GM12878 (cell line): ENCODE measurements around the gene CCDC78. TPM values are rescaled to one million over a fixed set of nuclear protein-coding genes. Genes with fewer than 3 reads are reported as not detected.

ENCODE experiments used
- ATAC-seq: fragments of 200-7000 bp; cut with Tn5 transposase; 3 replicates; pipeline ENCODE4 v1.9.1; 2020; ENCODE audit warnings: mild to moderate bottlenecking, moderate library complexity
- BruUV-seq: library from RNA; stranded (reverse); fragments of 400-500 nt; replicated peaks from 2 replicates; lab custom pipeline; 2021; lab: Mats Ljungman, UMichigan
- CTCF ChIA-PET: fragments of 300-600 bp; sonication (Branson Sonifier 250); formaldehyde crosslinking; extraction: SDS; loops from one replicate; lab custom pipeline; 2021; ENCODE audit warnings: inconsistent platforms; lab: Yijun Ruan, JAX
- POLR2A ChIA-PET: fragments of 350-600 bp; formaldehyde crosslinking; extraction: SDS; loops from one replicate; lab custom pipeline; 2021; ENCODE audit warnings: inconsistent platforms; lab: Charles Lee
- RAD21 ChIA-PET: fragments of 300-600 bp; sonication (Branson Sonifier 250); formaldehyde crosslinking; loops from one replicate; lab custom pipeline; 2023; ENCODE audit warnings: antibody characterized with exemption; ENCODE audit not compliant: unreplicated experiment; lab: Charles Lee
- SMC1A ChIA-PET: fragments of 300-600 bp; sonication (Branson Sonifier 250); formaldehyde crosslinking; loops from one replicate; lab custom pipeline; 2023; ENCODE audit not compliant: unreplicated experiment, uncharacterized antibody; lab: Charles Lee
- DNase-seq: peaks from one replicate; pipeline ENCODE4 v3.0.0-alpha.2; 2011; ENCODE audit warnings: low read depth, low spot score
- FAIRE-seq: peaks from 3 replicates; lab custom pipeline; 2011; peaks lifted over from hg19 to GRCh38; lab: Jason Lieb, UNC
- H2AFZ ChIP-seq: 2 replicates; pipeline ENCODE4 v1.6.0; 2011; ENCODE audit warnings: low read depth, low read length, control low read depth; ENCODE audit not compliant: control insufficient read depth
- H3K27ac ChIP-seq: 2 replicates; pipeline ENCODE4 v1.5.1; 2011; ENCODE audit warnings: control low read depth; ENCODE audit not compliant: control insufficient read depth, insufficient read depth
- H3K27me3 ChIP-seq, 2 experiments: replicated peaks in 1 of 2; 2 replicates each; pipeline versions ENCODE4 v1.6.0 to v1.6.1; 2011; ENCODE audit warnings: low read length in 1 of 2; ENCODE audit not compliant: control insufficient read depth in 2 of 2, insufficient read depth in 2 of 2
- H3K36me3 ChIP-seq, 2 experiments: 2 replicates each; pipeline ENCODE4 v1.5.1; 2011; ENCODE audit warnings: low read length in 1 of 2; ENCODE audit not compliant: control insufficient read depth in 2 of 2, insufficient read depth in 2 of 2
- H3K4me1 ChIP-seq: 2 replicates; pipeline ENCODE4 v1.6.1; 2011; ENCODE audit warnings: mild to moderate bottlenecking, low read length, moderate library complexity, mixed read lengths; ENCODE audit not compliant: control insufficient read depth, insufficient read depth
- H3K4me2 ChIP-seq: 2 replicates; pipeline ENCODE4 v1.6.0; 2011; ENCODE audit warnings: control low read depth; ENCODE audit not compliant: control insufficient read depth, insufficient read depth
- H3K4me3 ChIP-seq: fragments of 200-600 bp; sonication (generic); 2 replicates; pipeline ENCODE4 v1.5.1; 2016
- H3K79me2 ChIP-seq: 2 replicates; pipeline ENCODE4 v1.6.0; 2011; ENCODE audit warnings: low read length; ENCODE audit not compliant: control insufficient read depth, insufficient read depth
- H3K9ac ChIP-seq: 2 replicates; pipeline ENCODE4 v1.8.0; 2011; ENCODE audit warnings: low read length, control low read depth, mixed read lengths; ENCODE audit not compliant: control insufficient read depth, insufficient read depth
- H3K9me3 ChIP-seq: replicated peaks from 3 replicates; pipeline ENCODE4 v1.5.1; 2011; ENCODE audit warnings: mild to moderate bottlenecking, low read length; ENCODE audit not compliant: control insufficient read depth, insufficient read depth
- H4K20me1 ChIP-seq: 2 replicates; pipeline ENCODE4 v1.6.0; 2011; ENCODE audit not compliant: control insufficient read depth, insufficient read depth
- ASH2L ChIP-seq: fragments of 300-600, 200-600 bp; sonication (generic); IDR thresholded peaks from 2 replicates; pipeline ENCODE4 v1.6.1; 2017; ENCODE audit warnings: low read depth, mild to moderate bottlenecking, borderline replicate concordance
- BHLHE40 ChIP-seq, 2 experiments: fragments of 450-650 bp in 1 of 2; IDR thresholded peaks; 2 replicates each; pipeline ENCODE4 v1.6.1; 2011 to 2017; ENCODE audit warnings: low read depth in 2 of 2, borderline replicate concordance in 1 of 2, improper control_type of control experiment in 1 of 2, low read length in 1 of 2, mild to moderate bottlenecking in 1 of 2
- CBX5 ChIP-seq: sonication (generic); IDR thresholded peaks from 2 replicates; pipeline ENCODE4 v1.6.1; 2016; ENCODE audit warnings: low read depth, moderate library complexity, mild to moderate bottlenecking, inconsistent platforms
- EED ChIP-seq: sonication (generic); IDR thresholded peaks from 2 replicates; pipeline ENCODE4 v1.6.1; 2016; ENCODE audit warnings: antibody characterized with exemption, low read depth
- EGR1 ChIP-seq, 2 experiments: IDR thresholded peaks; 1 replicate in 1 of 2; 2 replicates in 1 of 2; pipeline ENCODE4 v1.6.1; 2011 to 2012; ENCODE audit warnings: low read depth in 2 of 2, low read length in 2 of 2, borderline replicate concordance in 1 of 2, mild to moderate bottlenecking in 1 of 2, moderate library complexity in 1 of 2
- GABPA ChIP-seq: IDR thresholded peaks from 2 replicates; pipeline ENCODE4 v1.6.1; 2014; ENCODE audit warnings: antibody characterized with exemption, low read depth, mild to moderate bottlenecking, inconsistent platforms
- MTA3 ChIP-seq: IDR thresholded peaks from 2 replicates; pipeline ENCODE4 v1.6.1; 2012; ENCODE audit warnings: low read length, inconsistent platforms, borderline replicate concordance
- MYC ChIP-seq: IDR thresholded peaks from 2 replicates; pipeline ENCODE4 v1.6.1; 2011; ENCODE audit warnings: mild to moderate bottlenecking, low read length, moderate library complexity, inconsistent platforms; ENCODE audit not compliant: insufficient read depth, insufficient replicate concordance, insufficient read length, severe bottlenecking
- RAD51 ChIP-seq: fragments of 450-650 bp; IDR thresholded peaks from 2 replicates; pipeline ENCODE4 v1.6.1; 2016; ENCODE audit warnings: moderate library complexity, mild to moderate bottlenecking, inconsistent platforms
- SIN3A ChIP-seq: IDR thresholded peaks from 2 replicates; pipeline ENCODE4 v1.6.1; 2012; ENCODE audit warnings: low read depth, low read length, improper control_type of control experiment
- SPI1 ChIP-seq: IDR thresholded peaks from 2 replicates; pipeline ENCODE4 v1.6.1; 2011; ENCODE audit warnings: low read depth, mild to moderate bottlenecking, low read length, moderate library complexity, borderline replicate concordance; ENCODE audit not compliant: insufficient read depth
- STAT3 ChIP-seq: IDR thresholded peaks from 2 replicates; pipeline ENCODE4 v1.6.1; 2011; ENCODE audit warnings: low read depth, low read length, improper control_type of control experiment
- WGBS: methylation state at CpG from one replicate; pipeline ENCODE4 v1.1.6; 2016; ENCODE audit warnings: low lambda C conversion rate; ENCODE audit not compliant: insufficient replicate concordance, insufficient coverage; ENCODE audit errors: missing lambda C conversion rate; 5-methylcytosine and 5-hydroxymethylcytosine counted together
- in situ Hi-C: fragments of 300-500 bp; cut with MboI; formaldehyde crosslinking; loops from 9 replicates; pipeline ENCODE4 v1.14.3; 2018; ENCODE audit warnings: mixed read lengths
- intact Hi-C: fragments of 100-400 bp; cut with micrococcal nuclease; formaldehyde crosslinking; loops from one replicate; pipeline ENCODE4 v1.14.2; 2022; ENCODE audit not compliant: unreplicated experiment
- polyA plus RNA-seq, 11 experiments: library from polyadenylated mRNA; depleted of rRNA in 4 of 11; unstranded in 6 of 11; stranded (reverse) in 5 of 11; fragments of >200 nt; fragmentation: Nextera tagmentation in 4 of 11; fragmentation: Illumina TruSeq in 1 of 11; extraction: Ambion mirVana in 4 of 11; extraction: Trizol in 1 of 11; gene quantifications; 1 replicate in 1 of 11; 2 replicates in 10 of 11; pipeline versions ENCODE4 v1.2.1 to v1.2.3, GENCODE V29; 2011 to 2016; ENCODE audit warnings: inconsistent platforms in 2 of 11, missing spikeins in 2 of 11, low read depth in 1 of 11
- total RNA-seq, 4 experiments: library from RNA; depleted of rRNA in 3 of 4; stranded (reverse); fragments of >200 nt in 3 of 4; fragmentation: Illumina TruSeq in 1 of 4; extraction: Trizol in 1 of 4; gene quantifications; 2 replicates each; pipeline versions ENCODE4 v1.2.1 to v1.2.3, GENCODE V29; 2013 to 2021
- TF ChIP-seq, protein P1 (sequence below): IDR thresholded peaks from 2 replicates; pipeline ENCODE4 v1.6.1; 2011; ENCODE audit warnings: low read depth, mild to moderate bottlenecking, low read length, moderate library complexity, borderline replicate concordance; ENCODE audit errors: extremely low read depth
- TF ChIP-seq, protein P2 (sequence below): fragments of 450-650 bp; IDR thresholded peaks from 2 replicates; pipeline ENCODE4 v1.6.1; 2017; ENCODE audit warnings: low read depth, mild to moderate bottlenecking, moderate library complexity

CCDC78 gene
- total and polyA plus RNA-seq, 10 of the 15 experiments (the other 5 are each of a cell fraction or from before 2014, with no cell fraction given): 0.10 to 26.2 (median 5.4) TPM

DNA sequence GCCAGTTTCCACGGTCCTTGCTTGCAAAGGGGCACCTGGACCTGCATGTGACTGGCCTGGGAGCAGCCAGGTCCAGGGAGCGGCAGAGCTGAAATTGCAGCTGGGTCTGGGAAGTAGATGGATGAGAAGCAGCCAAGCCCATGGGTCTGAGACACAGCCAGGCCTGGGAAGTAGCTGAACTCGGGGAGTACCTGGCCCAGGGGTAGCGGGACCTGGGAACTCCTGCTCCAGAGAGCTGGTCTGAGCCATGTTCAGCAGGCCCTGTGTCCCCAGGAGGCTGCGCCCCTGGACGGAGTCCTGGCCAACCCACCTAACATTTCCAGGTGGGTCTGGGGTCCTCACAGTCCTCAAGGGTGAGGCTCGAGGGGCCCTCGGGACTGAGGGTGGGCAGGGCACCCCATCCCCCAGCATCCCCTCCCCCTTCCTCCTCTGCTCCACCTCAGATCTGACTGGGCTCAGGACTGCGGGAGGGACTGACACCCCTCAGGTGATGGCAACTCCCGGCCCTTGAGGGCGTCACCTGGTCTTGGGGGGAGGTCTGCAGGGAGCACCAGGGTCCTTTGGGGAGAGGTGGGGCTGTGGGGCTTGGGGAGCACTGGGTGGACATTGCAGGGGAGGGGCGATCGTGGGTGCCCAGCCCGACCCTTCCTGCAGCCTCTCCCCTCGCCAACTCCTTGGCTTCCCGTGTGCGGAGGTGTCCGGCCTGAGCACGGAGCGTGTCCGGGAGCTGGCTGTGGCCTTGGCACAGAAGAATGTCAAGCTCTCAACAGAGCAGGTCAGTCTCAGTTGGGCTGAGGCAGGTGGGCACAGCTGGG is 37.3 kb upstream of the CCDC78 start:
- no TSS peak for BruUV-seq
- CTCF ChIA-PET: no interaction called here
- FAIRE-seq: no peak

More for the DNA sequence above, 37.3 kb upstream of the CCDC78 start:
- Histone ChIP-seq H3K79me2 (no peaks in the 10 kb centered on the region), H3K4me1 (no peaks in the 10 kb centered on the region), H3K36me3 (no peaks in the 10 kb centered on the region), H4K20me1 (no peaks in the 10 kb centered on the region), H2AFZ (no peak overlapping the region), H3K4me2 (no peak overlapping the region), H3K9ac (no peak overlapping the region), H3K4me3 (no peak overlapping the region), H3K27ac (no peak overlapping the region), H3K9me3 (no peaks in the 10 kb centered on the region), H3K27me3 (no peaks in the 10 kb centered on the region)
- SMC1A ChIA-PET: no interaction called here
- ATAC-seq: no peak
- 52% methylated on average over 14 of the region's 21 CpGs for WGBS
- DNase-seq: no peak
- RAD21 ChIA-PET: no interaction called here
- TF ChIP-seq SPI1 (no peak), BHLHE40 (IDR thresholded peaks at IDR 0.05; ENCODE audit: borderline replicate concordance in 1 of 2, low read depth in 2 of 2, low read length in 1 of 2) (no peak), EGR1 (IDR thresholded peaks at IDR 0.05; ENCODE audit: borderline replicate concordance in 1 of 2, low read depth in 2 of 2, low read length in 2 of 2) (no peak), CBX5 (no peak), GABPA (no peak), EED (no peak), MYC (no peak), RAD51 (no peak), MTA3 (no peak), STAT3 (no peak), SIN3A (no peak), ASH2L (no peak)
- TF ChIP-seq, protein P1, sequence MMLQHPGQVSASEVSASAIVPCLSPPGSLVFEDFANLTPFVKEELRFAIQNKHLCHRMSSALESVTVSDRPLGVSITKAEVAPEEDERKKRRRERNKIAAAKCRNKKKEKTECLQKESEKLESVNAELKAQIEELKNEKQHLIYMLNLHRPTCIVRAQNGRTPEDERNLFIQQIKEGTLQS: no peak
- TF ChIP-seq, protein P2, sequence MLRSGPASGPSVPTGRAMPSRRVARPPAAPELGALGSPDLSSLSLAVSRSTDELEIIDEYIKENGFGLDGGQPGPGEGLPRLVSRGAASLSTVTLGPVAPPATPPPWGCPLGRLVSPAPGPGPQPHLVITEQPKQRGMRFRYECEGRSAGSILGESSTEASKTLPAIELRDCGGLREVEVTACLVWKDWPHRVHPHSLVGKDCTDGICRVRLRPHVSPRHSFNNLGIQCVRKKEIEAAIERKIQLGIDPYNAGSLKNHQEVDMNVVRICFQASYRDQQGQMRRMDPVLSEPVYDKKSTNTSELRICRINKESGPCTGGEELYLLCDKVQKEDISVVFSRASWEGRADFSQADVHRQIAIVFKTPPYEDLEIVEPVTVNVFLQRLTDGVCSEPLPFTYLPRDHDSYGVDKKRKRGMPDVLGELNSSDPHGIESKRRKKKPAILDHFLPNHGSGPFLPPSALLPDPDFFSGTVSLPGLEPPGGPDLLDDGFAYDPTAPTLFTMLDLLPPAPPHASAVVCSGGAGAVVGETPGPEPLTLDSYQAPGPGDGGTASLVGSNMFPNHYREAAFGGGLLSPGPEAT: no peak
- intact Hi-C loops: no loop called here
- in situ Hi-C loops: no loop called here
- POLR2A ChIA-PET: no interaction called here
